ENCODE measurements around the gene TTC39C. TPM values are rescaled to one million over a fixed set of nuclear protein-coding genes. Genes with fewer than 3 reads are reported as not detected.
"Not testable (repeated sequence)": the region's sequence is repeated elsewhere in the genome, so short reads cannot be mapped to it uniquely, and the experiment has no call there.

Gene TTC39C
- total RNA-seq, 1 donor: 42.7 TPM

GRCh38 chr18:24023185-24023814, 8.7 kb downstream of the TTC39C start:
- Histone ChIP-seq H4K20me1 (ENCODE audit: insufficient read depth, low read length) (peaks cover 55% of the 10 kb centered on the region), H3K36me3 (ENCODE audit: insufficient read depth, low read length) (no peaks in the 10 kb centered on the region), H3K4me1 (ENCODE audit: insufficient read depth, low read length) (peaks cover 21% of the 10 kb centered on the region), H3K79me2 (ENCODE audit: insufficient read depth, low read length) (peaks cover 70% of the 10 kb centered on the region), H3K27me3 (ENCODE audit: insufficient read depth, low read length) (no peaks in the 10 kb centered on the region), H3K27ac (ENCODE audit: low read depth, low read length) (no peak overlapping the region), H2AFZ (ENCODE audit: low read length) (no peak overlapping the region), H3K4me2 (ENCODE audit: insufficient read depth, low read length) (no peak overlapping the region), H3K9me3 (ENCODE audit: low read depth, low read length) (no peaks in the 10 kb centered on the region), H3K4me3 (ENCODE audit: insufficient read depth, low read length) (no peak overlapping the region)
- no peak for DNase-seq (ENCODE audit: insufficient read length, low spot score, missing footprints)
- TF ChIP-seq CTCF (IDR thresholded peaks at IDR 0.05; ENCODE audit: extremely low read depth, low read depth, low read length): no peak

GRCh38 chr18:24024425-24024824, 9.9 kb downstream of the TTC39C start:
- no peak for TF ChIP-seq CTCF (IDR thresholded peaks at IDR 0.05; ENCODE audit: extremely low read depth, low read depth, low read length)
- Histone ChIP-seq H2AFZ (ENCODE audit: low read length) (no peak overlapping the region), H3K4me1 (ENCODE audit: insufficient read depth, low read length) (peaks cover 23% of the 10 kb centered on the region), H3K36me3 (ENCODE audit: insufficient read depth, low read length) (no peaks in the 10 kb centered on the region), H3K4me3 (ENCODE audit: insufficient read depth, low read length) (no peak overlapping the region), H3K27ac (ENCODE audit: low read depth, low read length) (no peak overlapping the region), H3K4me2 (ENCODE audit: insufficient read depth, low read length) (no peak overlapping the region), H4K20me1 (ENCODE audit: insufficient read depth, low read length) (peaks cover 44% of the 10 kb centered on the region), H3K9me3 (ENCODE audit: low read depth, low read length) (no peaks in the 10 kb centered on the region), H3K27me3 (ENCODE audit: insufficient read depth, low read length) (no peaks in the 10 kb centered on the region), H3K79me2 (ENCODE audit: insufficient read depth, low read length) (peaks cover 67% of the 10 kb centered on the region)
- no peak for DNase-seq (ENCODE audit: insufficient read length, low spot score, missing footprints)

GRCh38 chr18:24026457-24026856, 11.9 kb downstream of the TTC39C start:
- H3K79me2 ChIP-seq (ENCODE audit: insufficient read depth, low read length): peaks cover 69% of the 10 kb centered on the region
- H3K4me3 ChIP-seq (ENCODE audit: insufficient read depth, low read length): no peak overlapping the region
- TF ChIP-seq CTCF (IDR thresholded peaks at IDR 0.05; ENCODE audit: extremely low read depth, low read depth, low read length): no peak
- DNase-seq (ENCODE audit: insufficient read length, low spot score, missing footprints): no peak
- H3K27ac ChIP-seq (ENCODE audit: low read depth, low read length): no peak overlapping the region
- peaks cover 23% of the 10 kb centered on the region for H3K4me1 ChIP-seq (ENCODE audit: insufficient read depth, low read length)
- no peak overlapping the region for H3K4me2 ChIP-seq (ENCODE audit: insufficient read depth, low read length)
- no peaks in the 10 kb centered on the region for H3K9me3 ChIP-seq (ENCODE audit: low read depth, low read length)
- H4K20me1 ChIP-seq (ENCODE audit: insufficient read depth, low read length): peaks cover 34% of the 10 kb centered on the region
- no peaks in the 10 kb centered on the region for H3K27me3 ChIP-seq (ENCODE audit: insufficient read depth, low read length)
- H2AFZ ChIP-seq (ENCODE audit: low read length): no peak overlapping the region
- H3K36me3 ChIP-seq (ENCODE audit: insufficient read depth, low read length): no peaks in the 10 kb centered on the region

GRCh38 chr18:24027156-24027827, 12.7 kb downstream of the TTC39C start:
- Histone ChIP-seq H3K27me3 (ENCODE audit: insufficient read depth, low read length) (no peaks in the 10 kb centered on the region), H3K9me3 (ENCODE audit: low read depth, low read length) (no peaks in the 10 kb centered on the region), H3K79me2 (ENCODE audit: insufficient read depth, low read length) (peaks cover 72% of the 10 kb centered on the region), H2AFZ (ENCODE audit: low read length) (no peak overlapping the region), H3K4me3 (ENCODE audit: insufficient read depth, low read length) (no peak overlapping the region), H3K4me1 (ENCODE audit: insufficient read depth, low read length) (peaks cover 17% of the 10 kb centered on the region), H3K27ac (ENCODE audit: low read depth, low read length) (no peak overlapping the region), H4K20me1 (ENCODE audit: insufficient read depth, low read length) (peaks cover 35% of the 10 kb centered on the region), H3K4me2 (ENCODE audit: insufficient read depth, low read length) (peak overlapping the region; percentile 24), H3K36me3 (ENCODE audit: insufficient read depth, low read length) (no peaks in the 10 kb centered on the region)
- peak; percentile 90 for DNase-seq (ENCODE audit: insufficient read length, low spot score, missing footprints)
- no peak for TF ChIP-seq CTCF (IDR thresholded peaks at IDR 0.05; ENCODE audit: extremely low read depth, low read depth, low read length)

GRCh38 chr18:24028946-24029345, 14.4 kb downstream of the TTC39C start:
- not testable (repeated sequence) for H3K36me3 ChIP-seq (ENCODE audit: insufficient read depth, low read length); H2AFZ ChIP-seq (ENCODE audit: low read length); H3K9me3 ChIP-seq (ENCODE audit: low read depth, low read length); H3K27me3 ChIP-seq (ENCODE audit: insufficient read depth, low read length); H3K4me3 ChIP-seq (ENCODE audit: insufficient read depth, low read length); H3K27ac ChIP-seq (ENCODE audit: low read depth, low read length); DNase-seq (ENCODE audit: insufficient read length, low spot score, missing footprints); H3K4me2 ChIP-seq (ENCODE audit: insufficient read depth, low read length)
- Histone ChIP-seq H3K79me2 (ENCODE audit: insufficient read depth, low read length) (peaks cover 60% of the 10 kb centered on the region), H4K20me1 (ENCODE audit: insufficient read depth, low read length) (peaks cover 32% of the 10 kb centered on the region), H3K4me1 (ENCODE audit: insufficient read depth, low read length) (peaks cover 13% of the 10 kb centered on the region)

Data from osteoblast (primary cell).